MM.1S (cell line): ENCODE data around the gene FKBP3.

ENCODE experiments used
- DNase-seq: peaks from one replicate; pipeline ENCODE4 v3.0.0-alpha.2; 2015
- H2AFZ ChIP-seq: fragments of 300-600 bp; sonication (generic); 2 replicates; pipeline ENCODE4 v1.6.0; 2016; ENCODE audit warnings: antibody characterized with exemption, low read length
- H3F3A ChIP-seq: fragments of 300-600 bp; sonication (generic); 2 replicates; pipeline ENCODE4 v1.6.1; 2016; ENCODE audit warnings: mild to moderate bottlenecking, antibody characterized with exemption, low read length, moderate library complexity, mixed read lengths; ENCODE audit not compliant: insufficient read depth
- H3K27ac ChIP-seq: fragments of 300-600 bp; sonication (generic); 2 replicates; pipeline ENCODE4 v1.5.1; 2016; ENCODE audit warnings: mild to moderate bottlenecking, low read length
- H3K27me3 ChIP-seq: fragments of 300-600 bp; sonication (generic); replicated peaks from 2 replicates; pipeline ENCODE4 v1.6.0; 2016; ENCODE audit warnings: low read length; ENCODE audit not compliant: insufficient read depth
- H3K36me3 ChIP-seq: fragments of 300-600 bp; sonication (generic); replicated peaks from 2 replicates; pipeline ENCODE4 v1.6.1; 2016; ENCODE audit warnings: mild to moderate bottlenecking, low read length, mixed read lengths; ENCODE audit not compliant: insufficient read depth
- H3K4me1 ChIP-seq: fragments of 300-600 bp; sonication (generic); 2 replicates; pipeline ENCODE4 v1.6.1; 2016; ENCODE audit warnings: low read length, mixed read lengths
- H3K4me2 ChIP-seq: fragments of 300-600 bp; sonication (generic); 2 replicates; pipeline ENCODE4 v1.6.0; 2016; ENCODE audit warnings: low read depth, low read length
- H3K4me3 ChIP-seq: fragments of 300-600 bp; sonication (generic); 2 replicates; pipeline ENCODE4 v1.5.1; 2016; ENCODE audit warnings: low read length, mixed read lengths
- H3K79me2 ChIP-seq: fragments of 300-600 bp; sonication (generic); 2 replicates; pipeline ENCODE4 v1.6.1; 2016; ENCODE audit warnings: mixed run types, low read length, mixed read lengths
- H3K9ac ChIP-seq: fragments of 300-600 bp; sonication (generic); 2 replicates; pipeline ENCODE4 v1.6.1; 2016; ENCODE audit warnings: low read length, mixed read lengths
- H3K9me2 ChIP-seq: fragments of 300-600 bp; sonication (generic); replicated peaks from 2 replicates; pipeline ENCODE4 v1.6.1; 2016; ENCODE audit warnings: mild to moderate bottlenecking, low read length, mixed read lengths; ENCODE audit not compliant: insufficient read depth
- H3K9me3 ChIP-seq: fragments of 300-600 bp; sonication (generic); replicated peaks from 2 replicates; pipeline ENCODE4 v1.6.1; 2016; ENCODE audit warnings: mild to moderate bottlenecking, low read length, mixed read lengths; ENCODE audit not compliant: insufficient read depth
- H4K20me1 ChIP-seq: fragments of 300-600 bp; sonication (generic); 2 replicates; pipeline ENCODE4 v1.6.1; 2016; ENCODE audit warnings: mild to moderate bottlenecking, low read length, moderate library complexity, mixed read lengths; ENCODE audit not compliant: insufficient read depth
- CTCF ChIP-seq: fragments of 300-600 bp; sonication (generic); IDR thresholded peaks from 2 replicates; pipeline ENCODE4 v1.5.1; 2016; ENCODE audit warnings: antibody characterized with exemption, low read length, mixed read lengths
- EZH2 ChIP-seq: fragments of 300-600 bp; sonication (generic); optimal IDR thresholded peaks from 2 replicates; pipeline ENCODE3; 2017; ENCODE audit warnings: low read depth, mild to moderate bottlenecking, antibody characterized with exemption, low read length, mixed read lengths
- EZH2phosphoT487 ChIP-seq: fragments of 300-600 bp; sonication (generic); IDR thresholded peaks from 2 replicates; pipeline ENCODE4 v1.6.1; 2018; ENCODE audit warnings: antibody characterized with exemption, low read length

FKBP3 gene

DNA sequence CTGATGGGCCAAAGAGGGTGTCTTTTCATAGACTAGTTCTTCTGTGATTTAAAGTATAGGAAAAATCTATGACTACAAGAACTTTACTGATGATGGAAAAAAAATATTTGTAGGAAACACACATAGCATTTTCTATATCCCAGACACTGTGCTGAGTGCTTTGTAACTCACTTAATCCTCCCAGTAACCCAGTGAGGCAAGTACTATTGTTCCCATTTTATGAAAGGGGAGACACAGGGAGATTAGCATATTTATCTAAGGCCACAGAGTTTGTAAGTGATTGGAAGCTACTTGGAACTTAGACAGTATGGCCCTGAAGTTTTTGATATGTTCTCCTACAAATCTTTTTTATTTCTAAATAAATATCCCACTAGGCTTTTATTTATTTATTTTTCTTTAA, 30.5 kb downstream of the FKBP3 start:
- DNase-seq: no peak
- no peak overlapping the region for H3K4me2 ChIP-seq
- no peaks in the 10 kb centered on the region for H3F3A ChIP-seq
- H3K27ac ChIP-seq: no peak overlapping the region
- no peak for TF ChIP-seq EZH2phosphoT487
- no peak for TF ChIP-seq EZH2
- TF ChIP-seq CTCF: no peak
- H3K4me3 ChIP-seq: no peak overlapping the region
- H3K9me3 ChIP-seq: no peaks in the 10 kb centered on the region
- H2AFZ ChIP-seq: no peak overlapping the region
- no peaks in the 10 kb centered on the region for H3K36me3 ChIP-seq
- H3K4me1 ChIP-seq: no peaks in the 10 kb centered on the region
- H3K27me3 ChIP-seq: no peaks in the 10 kb centered on the region
- H3K79me2 ChIP-seq: no peaks in the 10 kb centered on the region
- H4K20me1 ChIP-seq: no peaks in the 10 kb centered on the region
- H3K9ac ChIP-seq: no peak overlapping the region
- H3K9me2 ChIP-seq: no peaks in the 10 kb centered on the region

- H4K20me1 ChIP-seq: no peaks in the 10 kb centered on the region
- no peak overlapping the region for H3K4me2 ChIP-seq
- H3K4me3 ChIP-seq: no peak overlapping the region
- no peaks in the 10 kb centered on the region for H3F3A ChIP-seq
- no peaks in the 10 kb centered on the region for H3K9me3 ChIP-seq
- no peak overlapping the region for H3K27ac ChIP-seq
- H3K27me3 ChIP-seq: no peaks in the 10 kb centered on the region
- H3K36me3 ChIP-seq: no peaks in the 10 kb centered on the region
- TF ChIP-seq CTCF: no peak
- no peak for TF ChIP-seq EZH2
- no peak for TF ChIP-seq EZH2phosphoT487
- H3K4me1 ChIP-seq: no peaks in the 10 kb centered on the region
- H2AFZ ChIP-seq: no peak overlapping the region
- no peak for DNase-seq
- peaks cover 39% of the 10 kb centered on the region for H3K79me2 ChIP-seq
- no peak overlapping the region for H3K9ac ChIP-seq
- H3K9me2 ChIP-seq: no peaks in the 10 kb centered on the region
Measured at GRCh38 chr14:45096218-45096617, 38.1 kb downstream of the FKBP3 start.

DNA sequence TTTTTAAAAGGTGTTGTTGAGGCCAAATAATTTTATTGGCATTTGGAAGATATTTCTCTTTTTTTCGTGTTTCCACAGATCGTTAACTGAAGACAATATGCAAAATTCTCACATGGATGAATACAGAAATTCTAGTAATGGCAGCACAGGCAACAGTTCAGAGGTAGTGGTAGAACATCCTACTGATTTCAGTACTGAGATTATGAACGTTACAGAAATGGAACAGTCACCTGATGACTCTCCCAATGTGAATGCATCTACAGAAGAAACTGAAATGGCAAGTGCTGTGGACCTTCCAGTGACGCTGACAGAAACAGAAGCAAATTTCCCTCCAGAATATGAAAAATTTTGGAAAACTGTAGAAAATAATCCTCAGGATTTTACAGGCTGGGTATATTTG, 39.1 kb downstream of the FKBP3 start:
- Histone ChIP-seq H3K9me3 (no peaks in the 10 kb centered on the region), H3K79me2 (peaks cover 50% of the 10 kb centered on the region), H3K4me3 (no peak overlapping the region), H3K27ac (no peak overlapping the region), H2AFZ (no peak overlapping the region), H4K20me1 (no peaks in the 10 kb centered on the region), H3K4me2 (no peak overlapping the region), H3K27me3 (no peaks in the 10 kb centered on the region), H3K36me3 (no peaks in the 10 kb centered on the region), H3K9me2 (no peaks in the 10 kb centered on the region), H3F3A (no peaks in the 10 kb centered on the region), H3K9ac (no peak overlapping the region), H3K4me1 (no peaks in the 10 kb centered on the region)
- TF ChIP-seq EZH2 (no peak), CTCF (no peak), EZH2phosphoT487 (no peak)
- no peak for DNase-seq

- no peaks in the 10 kb centered on the region for H3K9me3 ChIP-seq
- peaks cover 59% of the 10 kb centered on the region for H3K79me2 ChIP-seq
Measured at GRCh38 chr14:45094275-45094674, 40.0 kb downstream of the FKBP3 start.

More at GRCh38 chr14:45094275-45094674, 40.0 kb downstream of the FKBP3 start:
- Histone ChIP-seq H3K4me2 (no peak overlapping the region), H2AFZ (no peak overlapping the region), H4K20me1 (no peaks in the 10 kb centered on the region), H3K27ac (no peak overlapping the region), H3K4me1 (no peaks in the 10 kb centered on the region), H3K9me2 (no peaks in the 10 kb centered on the region), H3K9ac (no peak overlapping the region), H3K4me3 (no peak overlapping the region), H3K36me3 (no peaks in the 10 kb centered on the region), H3K27me3 (no peaks in the 10 kb centered on the region), H3F3A (peaks cover 2% of the 10 kb centered on the region; the same call in 1 of the 2 replicates)
- TF ChIP-seq EZH2: no peak
- no peak for TF ChIP-seq CTCF
- TF ChIP-seq EZH2phosphoT487: no peak
- DNase-seq: no peak
